Naive B cell (primary cell): ENCODE measurements around the gene SEMA4F. TPM values are rescaled to one million over a fixed set of nuclear protein-coding genes. Genes with fewer than 3 reads are reported as not detected.

Source experiments
- ATAC-seq, 2 donors: fragments of 150-1000 bp; cut with Tn5 transposase; 2 replicates each; pipeline ENCODE4 v1.10.0; 2021; ENCODE audit warnings: low read depth in 2 of 2, mild to moderate bottlenecking in 2 of 2, moderate library complexity in 2 of 2
- DNase-seq: peaks from one replicate; pipeline ENCODE4 v3.0.0; 2022
- H3K27ac Mint-ChIP-seq, 6 donors: one replicate each; pipeline ENCODE4 v1.8.0; 2020 to 2022; ENCODE audit warnings: mild to moderate bottlenecking in 6 of 6, mixed read lengths in 6 of 6, moderate library complexity in 5 of 6, inconsistent platforms in 2 of 6
- H3K27me3 Mint-ChIP-seq, 3 donors: one replicate each; pipeline ENCODE4 v1.8.0; 2021 to 2022; ENCODE audit warnings: mixed read lengths in 3 of 3, mild to moderate bottlenecking in 1 of 3
- H3K36me3 Mint-ChIP-seq, 2 donors: one replicate each; pipeline ENCODE4 v1.8.0; 2020 to 2022; ENCODE audit warnings: mixed read lengths in 2 of 2, inconsistent platforms in 1 of 2, mild to moderate bottlenecking in 1 of 2
- H3K4me1 Mint-ChIP-seq, 3 donors: one replicate each; pipeline ENCODE4 v1.8.0; 2020 to 2022; ENCODE audit warnings: mixed read lengths in 3 of 3, inconsistent platforms in 1 of 3, mild to moderate bottlenecking in 1 of 3, moderate library complexity in 1 of 3
- H3K4me3 Mint-ChIP-seq, 8 donors: one replicate each; pipeline ENCODE4 v1.8.0; 2020 to 2022; ENCODE audit warnings: mild to moderate bottlenecking in 8 of 8, mixed read lengths in 8 of 8, moderate library complexity in 8 of 8, inconsistent platforms in 2 of 8
- H3K9me3 Mint-ChIP-seq, 7 donors: one replicate each; pipeline ENCODE4 v1.8.0; 2020 to 2022; ENCODE audit warnings: mixed read lengths in 7 of 7, mild to moderate bottlenecking in 5 of 7, inconsistent platforms in 2 of 7, moderate library complexity in 1 of 7
- polyA plus RNA-seq, 6 donors: library from polyadenylated mRNA; unstranded; fragments of 300-500 nt; fragmentation: Illumina TruSeq; gene quantifications; one replicate each; pipeline ENCODE4 v1.2.3, GENCODE V29; 2021; ENCODE audit warnings: low read depth in 6 of 6

SEMA4F gene
- polyA plus RNA-seq, 6 donors from 2014 or later, result 4.3 to 8.5 (median 5.4) TPM

- no peak overlapping the region for H3K27ac Mint-ChIP-seq
- no peak for DNase-seq
- peaks cover 6 to 7% of the 10 kb centered on the region in 2 donors for H3K36me3 Mint-ChIP-seq
- H3K4me1 Mint-ChIP-seq, result peaks cover 0 to 8% (median 7%) of the 10 kb centered on the region in 3 donors
- H3K9me3 Mint-ChIP-seq, result no peaks in the 10 kb centered on the region
- H3K4me3 Mint-ChIP-seq, result no peak overlapping the region
- peaks cover 6 to 26% (median 17%) of the 10 kb centered on the region in 3 donors for H3K27me3 Mint-ChIP-seq
- no peak for ATAC-seq
These were observed 46.8 kb downstream of the SEMA4F start for GRCh38 chr2:74700643-74701372.

- Mint-ChIP-seq H3K36me3 (peaks cover 7 to 8% of the 10 kb centered on the region in 2 donors), H3K4me1 (peaks cover 0 to 8% (median 7%) of the 10 kb centered on the region in 3 donors), H3K4me3 (no peak overlapping the region), H3K9me3 (no peaks in the 10 kb centered on the region), H3K27ac (no peak overlapping the region), H3K27me3 (peaks cover 6 to 26% (median 17%) of the 10 kb centered on the region in 3 donors)
- DNase-seq (no peak), ATAC-seq (no peak)
These were observed 48.1 kb downstream of the SEMA4F start for GRCh38 chr2:74702001-74702715.

- Mint-ChIP-seq H3K27me3 (peaks cover 2 to 33% (median 17%) of the 10 kb centered on the region in 3 donors), H3K4me1 (peaks cover 0 to 8% (median 7%) of the 10 kb centered on the region in 3 donors)
- DNase-seq, result no peak
These were observed 49.3 kb downstream of the SEMA4F start for GRCh38 chr2:74703373-74703772.

GRCh38 chr2:74704216-74704615 is 50.2 kb downstream of the SEMA4F start:
- H3K36me3 Mint-ChIP-seq, result peaks cover 13 to 15% of the 10 kb centered on the region in 2 donors
- no peak for DNase-seq
- H3K4me3 Mint-ChIP-seq, result no peak overlapping the region
- H3K27me3 Mint-ChIP-seq, result peaks cover 0 to 31% (median 12%) of the 10 kb centered on the region in 3 donors
- ATAC-seq, result no peak
- H3K27ac Mint-ChIP-seq, result no peak overlapping the region
- H3K4me1 Mint-ChIP-seq, result peaks cover 0 to 8% (median 7%) of the 10 kb centered on the region in 3 donors
- peaks cover 0 to 3% (median 0%) of the 10 kb centered on the region in 7 donors for H3K9me3 Mint-ChIP-seq

More at GRCh38 chr2:74703373-74703772, 49.3 kb downstream of the SEMA4F start:
- peaks cover 13 to 15% of the 10 kb centered on the region in 2 donors for H3K36me3 Mint-ChIP-seq
- no peak overlapping the region for H3K4me3 Mint-ChIP-seq
- ATAC-seq, result no peak
- peaks cover 0 to 3% (median 0%) of the 10 kb centered on the region in 7 donors for H3K9me3 Mint-ChIP-seq
- no peak overlapping the region for H3K27ac Mint-ChIP-seq

- Mint-ChIP-seq H3K27me3 (peaks cover 0 to 22% (median 5%) of the 10 kb centered on the region in 3 donors), H3K4me3 (no peak overlapping the region), H3K27ac (no peak overlapping the region), H3K36me3 (peaks cover 13 to 15% of the 10 kb centered on the region in 2 donors), H3K9me3 (peaks cover 0 to 3% (median 0%) of the 10 kb centered on the region in 7 donors), H3K4me1 (no peaks in the 10 kb centered on the region)
- ATAC-seq (no peak), DNase-seq (no peak)
These were observed 52.7 kb downstream of the SEMA4F start for GRCh38 chr2:74706741-74707140.

- Mint-ChIP-seq H3K36me3 (peaks cover 7 to 8% of the 10 kb centered on the region in 2 donors), H3K9me3 (peaks cover 0 to 3% (median 0%) of the 10 kb centered on the region in 7 donors), H3K4me1 (no peaks in the 10 kb centered on the region), H3K27me3 (peaks cover 0 to 25% (median 7%) of the 10 kb centered on the region in 3 donors), H3K4me3 (no peak overlapping the region), H3K27ac (no peak overlapping the region)
- ATAC-seq (no peak), DNase-seq (no peak)
These were observed 53.8 kb downstream of the SEMA4F start for GRCh38 chr2:74707837-74708236.

- DNase-seq, result no peak
- Mint-ChIP-seq H3K4me1 (no peaks in the 10 kb centered on the region), H3K27me3 (peaks cover 0 to 27% (median 9%) of the 10 kb centered on the region in 3 donors), H3K27ac (no peak overlapping the region), H3K4me3 (no peak overlapping the region), H3K9me3 (peaks cover 0 to 3% (median 0%) of the 10 kb centered on the region in 7 donors), H3K36me3 (peaks cover 7 to 8% of the 10 kb centered on the region in 2 donors)
- ATAC-seq, result no peak
These were observed 54.2 kb downstream of the SEMA4F start for GRCh38 chr2:74708296-74708695.

- H3K36me3 Mint-ChIP-seq, result peaks cover 7 to 8% of the 10 kb centered on the region in 2 donors
- H3K9me3 Mint-ChIP-seq, result peaks cover 0 to 3% (median 0%) of the 10 kb centered on the region in 7 donors
- ATAC-seq (no peak), DNase-seq (no peak)
- H3K4me1 Mint-ChIP-seq, result no peaks in the 10 kb centered on the region
- H3K4me3 Mint-ChIP-seq, result no peak overlapping the region
- no peak overlapping the region for H3K27ac Mint-ChIP-seq
- H3K27me3 Mint-ChIP-seq, result peaks cover 0 to 27% (median 12%) of the 10 kb centered on the region in 3 donors
These were observed 54.8 kb downstream of the SEMA4F start for GRCh38 chr2:74708883-74709282.

- DNase-seq, result no peak
- Mint-ChIP-seq H3K4me1 (peaks cover 4 to 7% (median 4%) of the 10 kb centered on the region in 3 donors), H3K27ac (peak overlapping the region in 1 of 6 donors; percentile 22), H3K27me3 (peaks cover 9 to 17% (median 17%) of the 10 kb centered on the region in 3 donors), H3K36me3 (peaks cover 4% of the 10 kb centered on the region in 2 donors), H3K9me3 (peaks cover 0 to 2% (median 0%) of the 10 kb centered on the region in 7 donors), H3K4me3 (peak overlapping the region in 1 of 8 donors; percentile 59)
- ATAC-seq, result no peak
These were observed 58.4 kb downstream of the SEMA4F start for GRCh38 chr2:74712223-74713053.

GRCh38 chr2:74714691-74715080 is 60.6 kb downstream of the SEMA4F start:
- DNase-seq (no peak), ATAC-seq (no peak)
- H3K9me3 Mint-ChIP-seq, result no peaks in the 10 kb centered on the region
- H3K27ac Mint-ChIP-seq, result no peak overlapping the region
- H3K4me1 Mint-ChIP-seq, result peaks cover 4 to 7% (median 4%) of the 10 kb centered on the region in 3 donors
- peaks cover 9 to 17% (median 13%) of the 10 kb centered on the region in 3 donors for H3K27me3 Mint-ChIP-seq
- no peaks in the 10 kb centered on the region for H3K36me3 Mint-ChIP-seq
- H3K4me3 Mint-ChIP-seq, result peak overlapping the region in 7 of 8 donors; percentile 78 to 97 (median 91)

GRCh38 chr2:74715081-74715791 is 61.2 kb downstream of the SEMA4F start:
- H3K9me3 Mint-ChIP-seq, result peaks cover 0 to 2% (median 0%) of the 10 kb centered on the region in 7 donors
- H3K4me3 Mint-ChIP-seq, result peak overlapping the region; percentile 78 to 97 (median 92)
- peak; percentile 84 to 86 for ATAC-seq
- H3K27me3 Mint-ChIP-seq, result peaks cover 9 to 17% (median 13%) of the 10 kb centered on the region in 3 donors
- H3K4me1 Mint-ChIP-seq, result peaks cover 4 to 7% (median 4%) of the 10 kb centered on the region in 3 donors
- no peaks in the 10 kb centered on the region for H3K36me3 Mint-ChIP-seq
- DNase-seq, result peak; percentile 72
- H3K27ac Mint-ChIP-seq, result peak overlapping the region in 2 of 6 donors; percentile 53 to 83

GRCh38 chr2:74715880-74716279 is 61.8 kb downstream of the SEMA4F start:
- peaks cover 4 to 7% (median 4%) of the 10 kb centered on the region in 3 donors for H3K4me1 Mint-ChIP-seq
- H3K36me3 Mint-ChIP-seq, result no peaks in the 10 kb centered on the region
- peak overlapping the region; percentile 78 to 97 (median 89) for H3K4me3 Mint-ChIP-seq
- no peak for DNase-seq
- H3K9me3 Mint-ChIP-seq, result peaks cover 0 to 2% (median 0%) of the 10 kb centered on the region in 7 donors
- peaks cover 9 to 17% (median 13%) of the 10 kb centered on the region in 3 donors for H3K27me3 Mint-ChIP-seq
- H3K27ac Mint-ChIP-seq, result no peak overlapping the region
- ATAC-seq, result no peak
